Heart left ventricle (tissue), 16 donors: Measurements from ENCODE around the gene IRF5. TPM values are rescaled to one million over a fixed set of nuclear protein-coding genes. Genes with fewer than 3 reads are reported as not detected.
"Not testable (repeated sequence)": the region's sequence is repeated elsewhere in the genome, so short reads cannot be mapped to it uniquely, and the experiment has no call there.

Experiments
- ATAC-seq, 4 donors: fragments of 200-7000 bp; cut with Tn5 transposase; one replicate each; pipeline ENCODE4 v1.9.1; 2020 to 2022; ENCODE audit warnings: moderate library complexity in 4 of 4, mild to moderate bottlenecking in 3 of 4, moderate number of reproducible peaks in 1 of 4
- DNase-seq, 5 donors: peaks; one replicate each; pipeline ENCODE4 v3.0.0-alpha.2; 2020
- H3K27ac ChIP-seq, 12 donors: fragments of 200-600 bp; sonication (generic) in 4 of 12; one replicate each; pipeline versions ENCODE4 v1.5.0 to v1.8.0; 2016 to 2022; ENCODE audit warnings: mild to moderate bottlenecking in 2 of 12
- H3K27me3 ChIP-seq, 9 donors: fragments of 200-600 bp; sonication (generic) in 2 of 9; one replicate each; pipeline versions ENCODE4 v1.5.1 to v1.8.0; 2016 to 2022; ENCODE audit warnings: mild to moderate bottlenecking in 3 of 9
- H3K36me3 ChIP-seq, 9 donors: fragments of 200-600 bp; sonication (generic) in 2 of 9; one replicate each; pipeline versions ENCODE4 v1.5.0 to v1.8.0; 2018 to 2022; ENCODE audit warnings: mild to moderate bottlenecking in 2 of 9
- H3K4me1 ChIP-seq, 12 donors: fragments of 200-600 bp; sonication (generic) in 4 of 12; one replicate each; pipeline versions ENCODE4 v1.5.0 to v1.8.0; 2016 to 2022; ENCODE audit warnings: mild to moderate bottlenecking in 3 of 12
- H3K4me3 ChIP-seq, 12 donors: fragments of 200-600 bp; sonication (generic) in 4 of 12; one replicate each; pipeline versions ENCODE4 v1.5.0 to v1.8.0; 2017 to 2022; ENCODE audit warnings: mild to moderate bottlenecking in 9 of 12, moderate library complexity in 4 of 12
- H3K9me3 ChIP-seq, 12 donors: fragments of 200-600 bp; sonication (generic) in 4 of 12; one replicate each; pipeline versions ENCODE4 v1.5.0 to v1.8.0; 2016 to 2022; ENCODE audit warnings: mild to moderate bottlenecking in 1 of 12
- POLR2A ChIP-seq, 2 donors: fragments of 450-650 bp; IDR thresholded peaks; one replicate each; pipeline ENCODE4 v1.6.1; 2017; ENCODE audit warnings: antibody characterized with exemption in 2 of 2, mild to moderate bottlenecking in 2 of 2, moderate library complexity in 2 of 2
- WGBS, 4 donors: extraction: QIAGEN DNeasy Blood & Tissue Kit in 2 of 4; methylation state at CpG; one replicate each; pipeline versions ENCODE4 v1.1.5 to v1.1.7; 2013 to 2018; 5-methylcytosine and 5-hydroxymethylcytosine counted together
- intact Hi-C, 10 donors: fragments of 100-400 bp; cut with DNase I; formaldehyde crosslinking; loops; one replicate each; pipeline versions ENCODE4 v1.11.1 to v1.14.2; 2022
- polyA plus RNA-seq, 2 donors: library from polyadenylated mRNA; stranded (reverse); fragments of 200-250 nt; gene quantifications; one replicate each; pipeline ENCODE4 v1.2.3, GENCODE V29; 2013
- total RNA-seq, 9 donors: library from RNA; depleted of rRNA in 2 of 9; stranded (reverse); fragments of >200 nt in 2 of 9; fragmentation: NEBNext Ultra II Directional in 3 of 9; extraction: Animal tissue kit (Norgen Biotek cat#: 25700) in 3 of 9; gene quantifications; one replicate each; pipeline versions ENCODE4 v1.1.0 to v1.2.4, GENCODE V29; 2016 to 2023
- TF ChIP-seq, protein P1 (sequence below), 12 donors: fragments of 200-600 bp; sonication (generic) in 4 of 12; IDR thresholded peaks; one replicate each; pipeline versions ENCODE4 v1.5.0 to v1.8.0; 2018 to 2022; ENCODE audit warnings: antibody characterized with exemption in 12 of 12, mild to moderate bottlenecking in 5 of 12
- donor health status: ischemic (EF 13 %, LVEDD 7.1; RV severe dilation, severe dysfunction).
- donor health status: healthy with polysubstance abuse.
- donor health status: DM: no; HTN: yes; CAD: no.
- donor health status: DM: no; HTN: no; CAD: no.
- donor health status: ischemic (EF 25% LVEDD 6.9; RV normal size, moderate dysfunction).
- donor health status: ischemic (EF 25% LVEDD 5.7; RV mildly dilated, moderate dysfunction).
- donor health status: healthy.
- donor health status: DM: yes; HTN: yes; CAD: no.
- donor health status: ischemic (EF 35%, LVEDD 5.7; RV mildly dilated, moderate dysfunction).
- donor health status: nonischemic (EF 11% LVEDD 7.7; RV severe dilation, severe dysfunction).
- donor health status: DM: yes; HTN: yes; CAD: no.
- donor health status: PGD.
- donor health status: ischemic (EF 29% LVEDD 5.4; RV normal size, mild dysfunction).
- donor health status: nonischemic (EF 23%, LVEDD 6.1; RV moderate dilation, normal function).

IRF5 gene
- total and polyA plus RNA-seq, 11 donors, result 1.2 to 15.4 (median 1.8) TPM

DNA sequence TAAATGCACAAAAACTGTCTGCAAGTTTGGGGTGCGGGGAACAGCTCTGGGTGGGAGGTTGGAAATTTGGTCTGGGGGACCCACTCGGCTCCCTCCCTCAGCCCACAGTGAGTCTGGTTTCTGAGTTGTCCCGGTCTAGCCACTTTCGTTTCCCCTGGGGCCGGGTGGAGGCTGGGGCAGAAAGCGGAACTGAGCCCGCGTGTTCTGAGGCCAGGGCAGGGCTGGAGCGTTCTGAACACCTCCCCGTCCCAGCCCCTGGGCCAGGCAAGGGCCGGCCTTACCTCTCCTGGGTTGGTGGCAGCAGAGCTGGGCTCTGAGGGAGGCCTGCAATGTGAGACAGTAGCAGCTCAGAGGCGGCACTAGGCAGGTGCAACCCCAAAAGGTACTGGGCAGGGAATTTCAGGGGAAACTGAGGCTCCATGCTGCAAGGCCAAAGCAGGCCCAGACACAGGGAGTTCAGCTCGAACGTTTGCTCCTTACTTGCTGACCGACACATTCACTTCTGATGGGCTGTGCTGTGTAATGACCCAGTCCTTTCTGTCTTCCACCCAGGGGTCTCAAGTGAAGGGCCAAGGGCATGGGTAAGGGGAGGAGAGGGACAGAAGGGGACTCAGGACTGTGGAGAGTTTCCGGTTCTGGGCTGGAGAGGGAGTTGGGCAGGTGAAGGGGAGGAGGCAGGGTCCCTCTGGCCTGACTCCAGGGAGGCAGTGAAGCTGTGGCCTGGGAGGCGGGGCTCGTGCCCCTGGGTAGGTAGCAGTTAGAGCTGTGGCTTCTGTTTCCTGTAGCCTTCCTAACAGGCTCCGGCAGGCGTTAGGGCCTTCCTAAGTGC, 3.0 kb downstream of the IRF5 start:
- 73 to 82% (median 75%) methylated on average over 15 to 20 of the region's 20 CpGs for WGBS, 4 donors
- H3K9me3 ChIP-seq, result no peaks in the 10 kb centered on the region

GRCh38 chr7:128941323-128941890, 3.7 kb downstream of the IRF5 start:
- WGBS, 4 donors, result 83 to 92% (median 85%) methylated on average over 13 to 15 of the region's 15 CpGs
- intact Hi-C loops, result no loop called here
- Histone ChIP-seq H3K36me3 (peaks cover 0 to 19% (median 0%) of the 10 kb centered on the region in 9 donors), H3K9me3 (no peaks in the 10 kb centered on the region), H3K4me1 (peaks cover 0 to 35% (median 8%) of the 10 kb centered on the region in 12 donors), H3K4me3 (peak overlapping the region in 3 of 12 donors; percentile 13 to 64 (median 62)), H3K27ac (peak overlapping the region in 1 of 12 donors; percentile 89), H3K27me3 (peaks cover 0 to 55% (median 20%) of the 10 kb centered on the region in 9 donors)
- ATAC-seq (no peak), DNase-seq (no peak)
- TF ChIP-seq, protein P1, sequence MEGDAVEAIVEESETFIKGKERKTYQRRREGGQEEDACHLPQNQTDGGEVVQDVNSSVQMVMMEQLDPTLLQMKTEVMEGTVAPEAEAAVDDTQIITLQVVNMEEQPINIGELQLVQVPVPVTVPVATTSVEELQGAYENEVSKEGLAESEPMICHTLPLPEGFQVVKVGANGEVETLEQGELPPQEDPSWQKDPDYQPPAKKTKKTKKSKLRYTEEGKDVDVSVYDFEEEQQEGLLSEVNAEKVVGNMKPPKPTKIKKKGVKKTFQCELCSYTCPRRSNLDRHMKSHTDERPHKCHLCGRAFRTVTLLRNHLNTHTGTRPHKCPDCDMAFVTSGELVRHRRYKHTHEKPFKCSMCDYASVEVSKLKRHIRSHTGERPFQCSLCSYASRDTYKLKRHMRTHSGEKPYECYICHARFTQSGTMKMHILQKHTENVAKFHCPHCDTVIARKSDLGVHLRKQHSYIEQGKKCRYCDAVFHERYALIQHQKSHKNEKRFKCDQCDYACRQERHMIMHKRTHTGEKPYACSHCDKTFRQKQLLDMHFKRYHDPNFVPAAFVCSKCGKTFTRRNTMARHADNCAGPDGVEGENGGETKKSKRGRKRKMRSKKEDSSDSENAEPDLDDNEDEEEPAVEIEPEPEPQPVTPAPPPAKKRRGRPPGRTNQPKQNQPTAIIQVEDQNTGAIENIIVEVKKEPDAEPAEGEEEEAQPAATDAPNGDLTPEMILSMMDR (IDR thresholded peaks at IDR 0.05), result no peak
- TF ChIP-seq POLR2A (IDR thresholded peaks at IDR 0.05), result no peak

More for the DNA sequence above, 3.0 kb downstream of the IRF5 start:
- ATAC-seq, result peak; percentile 36 to 73 (median 66)
- Histone ChIP-seq H3K27me3 (peaks cover 0 to 55% (median 20%) of the 10 kb centered on the region in 9 donors), H3K27ac (peak overlapping the region in 2 of 12 donors; percentile 46 to 89), H3K4me1 (peaks cover 0 to 37% (median 8%) of the 10 kb centered on the region in 12 donors), H3K4me3 (peak overlapping the region in 6 of 12 donors; percentile 12 to 64 (median 58)), H3K36me3 (peaks cover 0 to 12% (median 0%) of the 10 kb centered on the region in 9 donors)
- intact Hi-C loops, result no loop called here
- TF ChIP-seq POLR2A (IDR thresholded peaks at IDR 0.05), result no peak
- TF ChIP-seq, protein P1 (IDR thresholded peaks at IDR 0.05), result no peak
- peak; percentile 57 to 85 (median 65) for DNase-seq

- peaks cover 0 to 25% (median 0%) of the 10 kb centered on the region in 9 donors for H3K36me3 ChIP-seq
- ATAC-seq (no peak), DNase-seq (no peak)
- H3K27me3 ChIP-seq, result peaks cover 0 to 51% (median 19%) of the 10 kb centered on the region in 9 donors
- 85 to 93% (median 89%) methylated on average over 9 to 16 of the region's 16 CpGs for WGBS, 4 donors
- intact Hi-C loops, result no loop called here
- H3K9me3 ChIP-seq, result no peaks in the 10 kb centered on the region
- TF ChIP-seq, protein P1 (IDR thresholded peaks at IDR 0.05), result no peak
- TF ChIP-seq POLR2A (IDR thresholded peaks at IDR 0.05), result no peak
- H3K4me3 ChIP-seq, result no peak overlapping the region
- no peak overlapping the region for H3K27ac ChIP-seq
- peaks cover 0 to 35% (median 8%) of the 10 kb centered on the region in 12 donors for H3K4me1 ChIP-seq
Measured at GRCh38 chr7:128941946-128942526, 4.3 kb downstream of the IRF5 start.

- Histone ChIP-seq H3K4me1 (peaks cover 0 to 34% (median 4%) of the 10 kb centered on the region in 12 donors), H3K36me3 (peaks cover 0 to 35% (median 0%) of the 10 kb centered on the region in 9 donors), H3K27me3 (peaks cover 0 to 39% (median 9%) of the 10 kb centered on the region in 9 donors)
- H3K27ac ChIP-seq, ATAC-seq, H3K4me3 ChIP-seq, DNase-seq, H3K9me3 ChIP-seq, intact Hi-C loops: not testable (repeated sequence)
- WGBS, 4 donors, result 87 to 93% (median 88%) methylated on average over 2 of the region's 2 CpGs
Measured at GRCh38 chr7:128943251-128943650, 5.5 kb downstream of the IRF5 start.
